Type B pancreatic cell (in vitro differentiated cells): ENCODE measurements around the gene OLFML3. TPM values are rescaled to one million over a fixed set of nuclear protein-coding genes. Genes with fewer than 3 reads are reported as not detected.
A peak's percentile ranks its signal among the peaks of the same experiment; 100 is the strongest.
"Not testable (repeated sequence)": the region's sequence is repeated elsewhere in the genome, so short reads cannot be mapped to it uniquely, and the experiment has no call there.

ENCODE experiments used
- DNase-seq: peaks from one replicate; pipeline ENCODE4 v3.0.0; 2021; ENCODE audit warnings: mixed read lengths; ENCODE audit not compliant: unreplicated experiment; ENCODE audit errors: extremely low spot score
- H3K27ac Mint-ChIP-seq: 2 replicates; pipeline ENCODE4 v1.8.0; 2021; ENCODE audit warnings: mild to moderate bottlenecking, mixed read lengths
- H3K27me3 Mint-ChIP-seq: 2 replicates; pipeline ENCODE4 v1.8.0; 2021; ENCODE audit warnings: mixed read lengths
- H3K36me3 Mint-ChIP-seq: 2 replicates; pipeline ENCODE4 v1.8.0; 2021; ENCODE audit warnings: mixed read lengths
- H3K4me1 Mint-ChIP-seq: one replicate; pipeline ENCODE4 v1.8.0; 2021; ENCODE audit warnings: mixed read lengths; ENCODE audit not compliant: unreplicated experiment
- H3K4me3 Mint-ChIP-seq: 2 replicates; pipeline ENCODE4 v1.8.0; 2021; ENCODE audit warnings: mild to moderate bottlenecking, mixed read lengths
- H3K9me3 Mint-ChIP-seq: 2 replicates; pipeline ENCODE4 v1.8.0; 2021; ENCODE audit warnings: mixed read lengths
- CTCF ChIP-seq: fragments of 200-600 bp; sonication (generic); conservative IDR thresholded peaks from 2 replicates; pipeline ENCODE4 v1.5.0; 2021; ENCODE audit warnings: antibody characterized with exemption, mild to moderate bottlenecking
- total RNA-seq: library from RNA; stranded (reverse); gene quantifications from 2 replicates; pipeline ENCODE4 v1.2.1, GENCODE V29; 2021; ENCODE audit warnings: low replicate concordance

The OLFML3 gene
- total RNA-seq, 1 donor from 2014 or later: 30.5 TPM

GRCh38 chr1:114002492-114003239, 23.4 kb downstream of the OLFML3 start:
- DNase-seq: no peak
- Mint-ChIP-seq H3K4me1 (peaks cover 21% of the 10 kb centered on the region), H3K4me3 (no peak overlapping the region), H3K9me3 (peaks cover 13% of the 10 kb centered on the region), H3K36me3 (peaks cover 3% of the 10 kb centered on the region), H3K27ac (peak overlapping the region; percentile 4), H3K27me3 (peaks cover 10% of the 10 kb centered on the region)
- TF ChIP-seq CTCF: no peak

- Mint-ChIP-seq H3K36me3 (peaks cover 3% of the 10 kb centered on the region), H3K27me3 (peaks cover 10% of the 10 kb centered on the region), H3K9me3 (peaks cover 13% of the 10 kb centered on the region), H3K4me3 (no peak overlapping the region), H3K4me1 (peaks cover 23% of the 10 kb centered on the region), H3K27ac (no peak overlapping the region)
- no peak for TF ChIP-seq CTCF
- DNase-seq: no peak
Observed at GRCh38 chr1:114003431-114003830, 24.2 kb downstream of the OLFML3 start.

GRCh38 chr1:114006825-114007224, 27.6 kb downstream of the OLFML3 start:
- not testable (repeated sequence) for H3K27ac Mint-ChIP-seq, H3K4me3 Mint-ChIP-seq, H3K36me3 Mint-ChIP-seq, DNase-seq
- H3K4me1 Mint-ChIP-seq: peaks cover 40% of the 10 kb centered on the region
- H3K9me3 Mint-ChIP-seq: peaks cover 13% of the 10 kb centered on the region
- H3K27me3 Mint-ChIP-seq: peaks cover 10% of the 10 kb centered on the region

- no peak for DNase-seq
Observed at GRCh38 chr1:114008480-114008941, 29.2 kb downstream of the OLFML3 start.

GRCh38 chr1:114008993-114009392, 29.7 kb downstream of the OLFML3 start:
- H3K4me3 Mint-ChIP-seq: no peak overlapping the region
- peaks cover 31% of the 10 kb centered on the region for H3K4me1 Mint-ChIP-seq
- DNase-seq: no peak
- TF ChIP-seq CTCF: no peak
- peaks cover 11% of the 10 kb centered on the region for H3K9me3 Mint-ChIP-seq
- peaks cover 8% of the 10 kb centered on the region for H3K27me3 Mint-ChIP-seq
- H3K27ac Mint-ChIP-seq: no peak overlapping the region
- H3K36me3 Mint-ChIP-seq: peaks cover 3% of the 10 kb centered on the region

More at GRCh38 chr1:114008480-114008941, 29.2 kb downstream of the OLFML3 start:
- TF ChIP-seq CTCF: no peak
- H3K4me3 Mint-ChIP-seq: no peak overlapping the region
- peaks cover 36% of the 10 kb centered on the region for H3K4me1 Mint-ChIP-seq
- H3K9me3 Mint-ChIP-seq: peaks cover 13% of the 10 kb centered on the region
- peaks cover 3% of the 10 kb centered on the region for H3K36me3 Mint-ChIP-seq
- H3K27me3 Mint-ChIP-seq: peaks cover 9% of the 10 kb centered on the region
- H3K27ac Mint-ChIP-seq: no peak overlapping the region

GRCh38 chr1:114009393-114009792, 30.1 kb downstream of the OLFML3 start:
- Mint-ChIP-seq H3K4me3 (no peak overlapping the region), H3K9me3 (peaks cover 7% of the 10 kb centered on the region), H3K27ac (no peak overlapping the region), H3K4me1 (peaks cover 28% of the 10 kb centered on the region), H3K27me3 (peaks cover 5% of the 10 kb centered on the region), H3K36me3 (no peaks in the 10 kb centered on the region)
- DNase-seq: no peak
- no peak for TF ChIP-seq CTCF
